A549 treated with AZD2906 at 1 μM for 4 hours (cell line): ENCODE results near the gene OLFM1. TPM values are rescaled to one million over a fixed set of nuclear protein-coding genes. Genes with fewer than 3 reads are reported as not detected.

Experiments used
- total RNA-seq: library from RNA; stranded (reverse); fragments of 200-300 nt; extraction: Qiagen RNA extraction; gene quantifications from 5 replicates; pipeline ENCODE4 v1.2.3, GENCODE V29; 2022

Gene OLFM1
- total RNA-seq: 9.1 to 10.9 TPM (median 9.8 TPM) in 5 replicates

GRCh38 chr9:135087489-135087792 lies at the start of gene OLFM1:
Gene OLFM1 (plus strand): TSS chr9:135087668. CDS start chr9:135087990, 322 bp downstream.

Other genes with a start within 250 kb of the OLFM1 start
- not detected in 5 replicates for gene FCN2, start 206.9 kb upstream of the OLFM1 start, total RNA-seq
- gene FCN1, start 169.8 kb upstream of the OLFM1 start, total RNA-seq: not detected in 5 replicates